ENCODE data around the gene MAN2B1.

MAN2B1 gene

DNA sequence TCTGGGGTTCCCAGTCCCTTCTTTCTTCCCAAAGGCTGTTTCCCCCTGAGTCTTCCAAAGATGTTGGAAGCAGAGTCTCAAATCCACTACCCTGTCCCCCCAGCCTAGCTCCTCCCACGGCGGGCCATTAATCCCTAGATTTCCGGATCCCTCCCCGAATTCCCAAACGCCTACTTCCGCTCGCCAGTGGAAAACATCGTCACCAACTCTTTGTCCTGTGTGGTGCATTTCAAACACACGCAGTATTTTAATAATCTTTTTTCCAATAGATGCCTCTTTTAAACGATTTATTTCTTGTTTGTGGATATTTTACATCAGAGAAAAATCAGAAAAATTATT, 55.2 kb downstream of the MAN2B1 start:
- peak overlapping the region; percentile 98 for H3K4me3 ChIP-seq (ENCODE audit: low read length)
- TF ChIP-seq, protein P1, sequence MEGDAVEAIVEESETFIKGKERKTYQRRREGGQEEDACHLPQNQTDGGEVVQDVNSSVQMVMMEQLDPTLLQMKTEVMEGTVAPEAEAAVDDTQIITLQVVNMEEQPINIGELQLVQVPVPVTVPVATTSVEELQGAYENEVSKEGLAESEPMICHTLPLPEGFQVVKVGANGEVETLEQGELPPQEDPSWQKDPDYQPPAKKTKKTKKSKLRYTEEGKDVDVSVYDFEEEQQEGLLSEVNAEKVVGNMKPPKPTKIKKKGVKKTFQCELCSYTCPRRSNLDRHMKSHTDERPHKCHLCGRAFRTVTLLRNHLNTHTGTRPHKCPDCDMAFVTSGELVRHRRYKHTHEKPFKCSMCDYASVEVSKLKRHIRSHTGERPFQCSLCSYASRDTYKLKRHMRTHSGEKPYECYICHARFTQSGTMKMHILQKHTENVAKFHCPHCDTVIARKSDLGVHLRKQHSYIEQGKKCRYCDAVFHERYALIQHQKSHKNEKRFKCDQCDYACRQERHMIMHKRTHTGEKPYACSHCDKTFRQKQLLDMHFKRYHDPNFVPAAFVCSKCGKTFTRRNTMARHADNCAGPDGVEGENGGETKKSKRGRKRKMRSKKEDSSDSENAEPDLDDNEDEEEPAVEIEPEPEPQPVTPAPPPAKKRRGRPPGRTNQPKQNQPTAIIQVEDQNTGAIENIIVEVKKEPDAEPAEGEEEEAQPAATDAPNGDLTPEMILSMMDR (conservative IDR thresholded peaks at IDR 0.05; ENCODE audit: low read depth, low read length), result no peak
- DNase-seq (ENCODE audit: low read depth), result peak; percentile 44

DNA sequence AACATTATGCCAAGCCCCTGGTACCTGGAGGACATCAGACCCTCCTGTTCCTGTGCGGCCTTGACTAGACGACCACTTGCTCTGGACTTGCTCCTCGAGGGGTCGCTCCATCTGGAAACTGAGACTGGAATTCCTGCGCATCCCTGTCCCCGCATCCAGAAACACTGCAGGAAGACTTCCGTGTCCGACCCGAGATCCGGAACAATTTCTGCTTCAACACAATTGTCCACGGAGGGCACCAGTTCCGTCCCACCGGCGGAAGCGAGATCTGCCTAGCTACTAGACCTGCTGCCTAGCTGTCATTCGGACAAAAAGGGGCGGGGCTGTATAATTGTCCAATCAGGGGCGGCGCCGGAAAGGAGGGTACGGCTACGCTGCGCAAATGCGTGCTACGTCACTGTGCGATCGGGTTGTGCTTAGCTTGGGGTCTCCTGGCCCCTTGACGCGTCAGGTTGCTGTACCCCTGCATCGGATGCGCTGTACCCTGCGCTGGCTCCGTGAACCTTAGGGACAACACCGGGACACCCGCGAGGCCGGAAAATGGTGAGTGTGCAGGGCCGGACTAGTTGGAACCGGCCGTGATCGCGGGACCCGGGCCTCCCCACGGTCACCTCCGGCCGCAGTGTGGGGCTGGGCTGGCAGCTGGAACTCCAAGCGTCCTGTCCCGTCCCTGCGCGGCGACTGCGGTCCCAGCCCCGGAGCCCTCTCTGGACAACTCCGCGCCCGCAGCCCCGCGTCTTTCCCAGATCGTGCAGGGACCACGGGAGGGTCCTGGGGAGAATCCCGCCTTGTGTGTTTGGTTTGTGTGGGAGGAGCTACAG, 55.8 kb downstream of the MAN2B1 start, which contains the start of the genes ZNF490 and ZNF791:
ZNF490 (minus strand) TSS at position 274 of the 821 bp plus-strand sequence; CDS start at position 141, 133 bp downstream.
ZNF791 (plus strand) TSS at position 381 of the 821 bp plus-strand sequence; CDS start at position 541, 160 bp downstream.
- peak; percentile 90 for DNase-seq (ENCODE audit: low read depth)
- TF ChIP-seq, protein P1 (conservative IDR thresholded peaks at IDR 0.05; ENCODE audit: low read depth, low read length), result peak; percentile 1

DNA sequence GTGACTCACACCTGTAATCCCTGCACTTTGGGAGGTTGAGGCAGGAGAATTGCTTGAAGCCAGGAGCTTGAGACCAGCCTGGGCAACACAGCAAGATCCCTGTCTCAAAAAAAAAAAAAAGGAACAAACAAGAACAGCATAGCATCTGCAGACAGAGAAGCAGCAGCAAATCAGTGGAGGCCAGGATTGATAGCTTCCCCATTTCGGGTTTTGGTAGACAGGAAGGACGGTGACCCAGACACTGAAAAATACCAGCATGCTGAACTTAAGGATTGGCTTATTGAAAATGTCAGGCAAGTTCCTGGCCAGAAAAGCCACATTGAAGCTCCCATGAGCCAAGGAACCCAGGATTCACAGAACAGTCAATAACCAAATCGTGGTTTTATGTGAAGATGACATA, 58.9 kb downstream of the MAN2B1 start:
- no peak for DNase-seq (ENCODE audit: low read depth)
- TF ChIP-seq, protein P1 (conservative IDR thresholded peaks at IDR 0.05; ENCODE audit: low read depth, low read length), result no peak

More for the DNA sequence above, 55.8 kb downstream of the MAN2B1 start, which contains the start of the genes ZNF490 and ZNF791:
- peak within 1 kb of the TSS; percentile 98 for H3K4me3 ChIP-seq (ENCODE audit: low read length)

DNA sequence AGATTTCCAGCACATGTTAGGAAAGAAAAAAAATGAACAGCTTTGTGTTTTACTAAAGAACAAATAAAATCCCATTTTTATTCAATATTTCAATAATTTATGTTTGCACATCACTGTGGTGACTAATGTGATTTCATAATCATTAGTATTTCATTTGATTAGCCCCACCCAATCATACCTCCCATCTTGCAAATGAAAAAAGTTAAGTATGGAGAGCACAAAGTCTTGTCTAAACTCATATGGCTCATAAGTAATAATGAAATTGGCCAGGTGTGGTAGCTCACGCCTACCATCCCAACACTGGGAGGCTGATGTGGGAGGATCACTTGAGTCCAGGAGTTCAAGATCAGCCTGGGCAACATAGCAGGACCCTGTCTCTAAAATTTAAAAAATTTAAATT, 59.7 kb downstream of the MAN2B1 start:
- H3K4me3 ChIP-seq (ENCODE audit: low read length), result no peak overlapping the region
- DNase-seq (ENCODE audit: low read depth), result no peak
- TF ChIP-seq, protein P1 (conservative IDR thresholded peaks at IDR 0.05; ENCODE audit: low read depth, low read length), result no peak

More for the DNA sequence above, 58.9 kb downstream of the MAN2B1 start:
- no peak overlapping the region for H3K4me3 ChIP-seq (ENCODE audit: low read length)

DNA sequence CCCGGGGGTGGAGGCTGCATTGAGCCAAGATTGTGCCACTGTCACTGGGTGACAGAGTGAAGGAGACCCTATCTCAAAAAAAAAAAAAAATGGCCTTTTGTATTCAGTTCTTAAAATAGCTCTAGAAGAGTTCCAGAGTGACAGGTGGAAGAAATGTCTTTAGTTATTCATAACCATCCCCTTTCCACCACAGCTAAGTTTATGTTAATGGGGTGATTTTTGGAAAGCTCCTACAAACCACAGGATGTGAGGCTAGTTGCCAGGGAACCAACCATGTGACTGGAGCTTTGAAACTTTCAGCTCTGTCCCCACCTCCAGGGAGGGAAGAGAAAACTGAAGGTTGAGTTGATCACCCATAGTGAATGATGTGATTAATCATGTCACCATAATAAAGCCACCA, 62.8 kb downstream of the MAN2B1 start:
- no peak for DNase-seq (ENCODE audit: low read depth)
- TF ChIP-seq, protein P1 (conservative IDR thresholded peaks at IDR 0.05; ENCODE audit: low read depth, low read length), result no peak
- H3K4me3 ChIP-seq (ENCODE audit: low read length), result no peak overlapping the region

DNA sequence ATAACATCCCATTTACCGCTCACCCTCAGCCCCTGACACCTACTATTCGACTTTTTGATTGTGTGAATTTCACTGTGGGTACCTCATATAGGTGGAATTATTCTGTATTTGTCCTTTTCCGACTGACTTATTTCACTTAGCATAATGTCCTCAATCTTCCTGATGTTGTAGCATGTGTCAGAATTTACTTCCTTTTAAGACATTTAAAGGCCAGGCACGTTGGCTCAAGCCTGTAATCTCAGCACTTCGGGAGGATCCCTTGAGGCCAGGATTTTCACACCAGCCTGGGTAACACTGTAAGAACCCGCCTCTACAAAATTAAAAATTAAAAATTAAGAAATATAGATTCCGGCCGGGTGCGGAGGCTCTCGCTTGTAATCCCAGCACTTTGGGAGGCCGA, 68.9 kb downstream of the MAN2B1 start:
- H3K4me3 ChIP-seq (ENCODE audit: low read length), result no peak overlapping the region
- no peak for DNase-seq (ENCODE audit: low read depth)
- TF ChIP-seq, protein P1 (conservative IDR thresholded peaks at IDR 0.05; ENCODE audit: low read depth, low read length), result no peak

All from retinal pigment epithelial cell (primary cell).